Activated CD4-positive, CD25-positive, alpha-beta regulatory T cell (primary cell): ENCODE measurements around the gene FAM216B.

Experiments used
- DNase-seq, 4 experiments: peaks; one replicate each; lab custom pipeline; 2025; lab: John Stamatoyannopoulos, UW

FAM216B gene

DNA sequence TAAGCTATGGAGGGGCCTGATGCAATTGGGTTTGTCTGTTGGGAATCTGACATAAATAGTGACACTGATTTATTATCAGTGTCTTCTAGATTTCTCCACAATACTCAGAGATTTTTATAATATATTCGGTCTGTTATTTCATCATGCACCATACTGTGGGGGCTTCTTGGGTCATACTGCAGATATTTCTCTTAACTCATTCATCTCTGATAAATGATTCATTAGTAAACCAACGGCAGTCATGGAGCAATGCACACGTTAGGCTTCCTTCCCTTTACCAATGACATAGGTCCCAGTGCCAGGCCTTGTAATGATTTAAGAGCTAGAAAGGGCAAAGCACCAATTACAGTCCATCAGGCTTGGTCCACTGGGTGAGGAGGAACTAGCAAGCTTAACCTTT lies 53.6 kb downstream of the FAM216B start:
- no peak for DNase-seq

- no peak for DNase-seq
These were observed 55.7 kb downstream of the FAM216B start for GRCh38 chr13:42836930-42837690.
